PC-9 (cell line): ENCODE results near the gene PDE7B. TPM values are rescaled to one million over a fixed set of nuclear protein-coding genes. Genes with fewer than 3 reads are reported as not detected.
A peak's percentile ranks its signal among the peaks of the same experiment; 100 is the strongest.

Experiments used
- BruUV-seq: library from RNA; stranded (reverse); fragments of 400-500 nt; replicated peaks from 2 replicates; lab custom pipeline; 2021; lab: Mats Ljungman, UMichigan
- CTCF ChIA-PET: fragments of 300-600 bp; sonication (Branson Sonifier 250); formaldehyde crosslinking; loops from one replicate; lab custom pipeline; 2022; ENCODE audit warnings: antibody characterized with exemption; lab: Charles Lee
- POLR2A ChIA-PET: fragments of 300-600 bp; sonication (Branson Sonifier 250); formaldehyde crosslinking; loops from one replicate; lab custom pipeline; 2022; ENCODE audit warnings: antibody characterized with exemption; ENCODE audit not compliant: unreplicated experiment; lab: Charles Lee
- DNase-seq, 2 experiments: peaks; one replicate each; pipeline versions ENCODE4 v3.0.0 to v3.0.0-alpha.2; 2015 to 2022; ENCODE audit warnings: mixed read lengths in 1 of 2
- H2AFZ ChIP-seq: fragments of 200-600 bp; sonication (generic); 2 replicates; pipeline ENCODE4 v1.8.1; 2017; ENCODE audit warnings: antibody characterized with exemption
- H3F3A ChIP-seq: fragments of 200-600 bp; sonication (generic); 2 replicates; pipeline ENCODE4 v1.8.1; 2017; ENCODE audit warnings: antibody characterized with exemption, mild to moderate bottlenecking, low read depth; ENCODE audit not compliant: insufficient read depth
- H3K27ac ChIP-seq: fragments of 200-600 bp; sonication (generic); 2 replicates; pipeline ENCODE4 v1.6.1; 2016; ENCODE audit warnings: mixed run types
- H3K27me3 ChIP-seq: fragments of 200-600 bp; sonication (generic); 2 replicates; pipeline ENCODE4 v1.6.1; 2016; ENCODE audit warnings: low read depth, mixed run types; ENCODE audit not compliant: insufficient read depth
- H3K36me3 ChIP-seq: fragments of 200-600 bp; sonication (generic); 2 replicates; pipeline ENCODE4 v1.6.1; 2016; ENCODE audit warnings: low read depth, mixed run types
- H3K4me1 ChIP-seq: fragments of 200-600 bp; sonication (generic); replicated peaks from 2 replicates; pipeline ENCODE4 v1.6.1; 2016; ENCODE audit warnings: mixed run types; ENCODE audit not compliant: insufficient read depth
- H3K4me2 ChIP-seq: fragments of 200-600 bp; sonication (generic); 2 replicates; pipeline ENCODE4 v1.6.1; 2017; ENCODE audit warnings: mixed run types
- H3K4me3 ChIP-seq: fragments of 200-600 bp; sonication (generic); 2 replicates; pipeline ENCODE4 v1.6.1; 2016; ENCODE audit warnings: mixed run types
- H3K79me2 ChIP-seq: fragments of 200-600 bp; sonication (generic); 2 replicates; pipeline ENCODE4 v1.6.1; 2017; ENCODE audit warnings: low read depth, mixed run types
- H3K9me2 ChIP-seq: fragments of 200-600 bp; sonication (generic); 2 replicates; pipeline ENCODE4 v1.8.1; 2017; ENCODE audit warnings: mild to moderate bottlenecking; ENCODE audit not compliant: insufficient read depth
- H3K9me3 ChIP-seq: fragments of 200-600 bp; sonication (generic); 2 replicates; pipeline ENCODE4 v1.8.1; 2016; ENCODE audit warnings: low read depth; ENCODE audit not compliant: insufficient read depth
- H4K20me1 ChIP-seq: fragments of 200-600 bp; sonication (generic); 2 replicates; pipeline ENCODE4 v1.8.1; 2017; ENCODE audit not compliant: insufficient read depth
- EZH2 ChIP-seq: fragments of 200-600 bp; sonication (generic); IDR thresholded peaks from 2 replicates; pipeline ENCODE4 v1.8.0; 2017; ENCODE audit warnings: antibody characterized with exemption, low read depth
- intact Hi-C: fragments of 100-400 bp; cut with micrococcal nuclease; formaldehyde crosslinking; loops from one replicate; pipeline ENCODE4 v1.10.0; 2022; ENCODE audit not compliant: unreplicated experiment
- total RNA-seq: library from RNA; stranded (reverse); gene quantifications from 2 replicates; pipeline ENCODE4 v1.2.3, GENCODE V29; 2021
- TF ChIP-seq, protein P1 (sequence below): fragments of 200-600 bp; sonication (generic); conservative IDR thresholded peaks from 2 replicates; pipeline ENCODE4 v1.6.1; 2017; ENCODE audit warnings: mixed run types, antibody characterized with exemption, mild to moderate bottlenecking, moderate library complexity

PDE7B gene
- total RNA-seq, 1 experiment from 2014 or later: 0.31 TPM

DNA sequence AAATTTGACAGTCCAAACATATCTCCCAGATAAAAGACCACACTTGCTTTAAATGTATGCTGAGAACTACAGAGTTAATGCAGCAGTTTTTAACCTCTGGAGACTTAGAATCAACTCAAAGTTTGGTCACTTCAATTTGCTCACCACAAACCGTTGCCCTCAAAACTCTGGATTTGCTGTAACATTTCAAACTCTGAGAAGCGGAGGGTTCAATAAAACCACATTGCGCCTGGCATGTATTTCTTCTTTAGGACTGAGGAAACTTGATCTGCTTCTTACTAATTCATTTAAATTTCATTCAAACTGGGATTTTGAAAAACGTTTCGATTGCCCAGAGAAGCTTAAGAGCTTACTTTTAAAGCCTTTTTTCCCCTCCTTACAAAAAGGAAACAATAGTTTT is 282.8 kb downstream of the PDE7B start:
- no peaks in the 10 kb centered on the region for H3K27me3 ChIP-seq
- no peaks in the 10 kb centered on the region for H3K36me3 ChIP-seq
- DNase-seq: peak in 1 of 2 experiments; percentile 10
- H3K9me2 ChIP-seq: no peaks in the 10 kb centered on the region
- H3K79me2 ChIP-seq: no peaks in the 10 kb centered on the region
- intact Hi-C loops: no loop called here
- ChIA-PET POLR2A (no interaction called here), CTCF (no interaction called here)
- no peak overlapping the region for H3K27ac ChIP-seq
- no peaks in the 10 kb centered on the region for H3K4me1 ChIP-seq
- no peak overlapping the region for H2AFZ ChIP-seq
- TF ChIP-seq EZH2: no peak
- TF ChIP-seq, protein P1, sequence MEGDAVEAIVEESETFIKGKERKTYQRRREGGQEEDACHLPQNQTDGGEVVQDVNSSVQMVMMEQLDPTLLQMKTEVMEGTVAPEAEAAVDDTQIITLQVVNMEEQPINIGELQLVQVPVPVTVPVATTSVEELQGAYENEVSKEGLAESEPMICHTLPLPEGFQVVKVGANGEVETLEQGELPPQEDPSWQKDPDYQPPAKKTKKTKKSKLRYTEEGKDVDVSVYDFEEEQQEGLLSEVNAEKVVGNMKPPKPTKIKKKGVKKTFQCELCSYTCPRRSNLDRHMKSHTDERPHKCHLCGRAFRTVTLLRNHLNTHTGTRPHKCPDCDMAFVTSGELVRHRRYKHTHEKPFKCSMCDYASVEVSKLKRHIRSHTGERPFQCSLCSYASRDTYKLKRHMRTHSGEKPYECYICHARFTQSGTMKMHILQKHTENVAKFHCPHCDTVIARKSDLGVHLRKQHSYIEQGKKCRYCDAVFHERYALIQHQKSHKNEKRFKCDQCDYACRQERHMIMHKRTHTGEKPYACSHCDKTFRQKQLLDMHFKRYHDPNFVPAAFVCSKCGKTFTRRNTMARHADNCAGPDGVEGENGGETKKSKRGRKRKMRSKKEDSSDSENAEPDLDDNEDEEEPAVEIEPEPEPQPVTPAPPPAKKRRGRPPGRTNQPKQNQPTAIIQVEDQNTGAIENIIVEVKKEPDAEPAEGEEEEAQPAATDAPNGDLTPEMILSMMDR: no peak
- H3K4me3 ChIP-seq: no peak overlapping the region
- H3K4me2 ChIP-seq: no peak overlapping the region
- H3K9me3 ChIP-seq: no peaks in the 10 kb centered on the region
- no TSS peak for BruUV-seq
- H3F3A ChIP-seq: no peaks in the 10 kb centered on the region
- no peaks in the 10 kb centered on the region for H4K20me1 ChIP-seq

DNA sequence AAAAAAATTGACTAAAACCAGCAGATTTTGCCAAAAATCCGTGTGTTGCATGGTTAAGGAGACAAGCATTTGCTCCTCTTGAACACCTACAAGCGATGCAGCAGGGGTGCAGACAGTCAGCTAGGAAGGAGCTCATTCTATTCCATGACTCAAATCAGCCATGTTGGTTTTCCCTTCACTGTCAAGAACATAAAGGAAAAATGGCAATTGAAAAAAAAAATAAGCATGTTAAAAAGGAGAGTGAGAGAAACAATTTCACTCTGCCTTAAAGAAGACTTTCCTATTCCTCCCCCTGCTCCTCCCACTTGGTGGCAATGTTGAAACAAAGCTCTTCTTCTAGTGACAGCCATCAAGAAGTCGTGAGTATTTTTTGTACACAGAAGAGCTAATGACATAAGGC is 283.2 kb downstream of the PDE7B start:
- TF ChIP-seq EZH2: no peak
- TF ChIP-seq, protein P1: no peak
- no peak overlapping the region for H3K27ac ChIP-seq
- CTCF ChIA-PET: no interaction called here
- intact Hi-C loops: no loop called here
- DNase-seq: peak in 1 of 2 experiments; percentile 17
- H2AFZ ChIP-seq: no peak overlapping the region
- H4K20me1 ChIP-seq: no peaks in the 10 kb centered on the region
- no peaks in the 10 kb centered on the region for H3F3A ChIP-seq
- POLR2A ChIA-PET: no interaction called here
- no peak overlapping the region for H3K4me2 ChIP-seq
- BruUV-seq: no TSS peak
- H3K36me3 ChIP-seq: no peaks in the 10 kb centered on the region
- H3K4me1 ChIP-seq: no peaks in the 10 kb centered on the region
- H3K9me3 ChIP-seq: no peaks in the 10 kb centered on the region
- no peaks in the 10 kb centered on the region for H3K79me2 ChIP-seq
- H3K9me2 ChIP-seq: no peaks in the 10 kb centered on the region
- H3K4me3 ChIP-seq: no peak overlapping the region
- no peaks in the 10 kb centered on the region for H3K27me3 ChIP-seq

DNA sequence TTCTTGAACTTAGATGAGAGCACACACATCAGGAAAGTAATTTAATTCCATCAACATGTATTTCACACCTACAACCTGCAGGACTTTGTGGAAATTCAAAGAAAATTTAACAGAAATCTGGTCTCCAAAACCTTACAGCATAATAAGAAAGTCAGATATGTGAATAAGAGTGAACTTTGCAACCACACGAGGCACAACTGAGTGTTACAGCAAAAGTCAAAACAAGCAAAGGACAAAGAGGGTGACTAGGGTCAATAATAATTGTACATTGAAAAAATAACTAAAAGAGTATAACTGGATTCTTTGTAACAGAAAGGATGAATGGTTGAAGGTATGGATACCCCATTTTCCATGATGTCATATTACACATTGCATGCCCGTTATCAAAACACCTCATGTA is 284.8 kb downstream of the PDE7B start:
- no peak for DNase-seq
- Histone ChIP-seq H2AFZ (no peak overlapping the region), H3K27ac (no peak overlapping the region), H3K4me2 (no peak overlapping the region), H3K27me3 (no peaks in the 10 kb centered on the region), H4K20me1 (no peaks in the 10 kb centered on the region), H3F3A (no peaks in the 10 kb centered on the region), H3K4me3 (no peak overlapping the region), H3K9me2 (no peaks in the 10 kb centered on the region), H3K79me2 (no peaks in the 10 kb centered on the region), H3K9me3 (no peaks in the 10 kb centered on the region), H3K4me1 (no peaks in the 10 kb centered on the region), H3K36me3 (no peaks in the 10 kb centered on the region)
- CTCF ChIA-PET: no interaction called here
- POLR2A ChIA-PET: no interaction called here
- no TSS peak for BruUV-seq
- intact Hi-C loops: no loop called here
- TF ChIP-seq EZH2: no peak
- TF ChIP-seq, protein P1: no peak
